ENCODE data around the gene INPP4B.

The INPP4B gene

DNA sequence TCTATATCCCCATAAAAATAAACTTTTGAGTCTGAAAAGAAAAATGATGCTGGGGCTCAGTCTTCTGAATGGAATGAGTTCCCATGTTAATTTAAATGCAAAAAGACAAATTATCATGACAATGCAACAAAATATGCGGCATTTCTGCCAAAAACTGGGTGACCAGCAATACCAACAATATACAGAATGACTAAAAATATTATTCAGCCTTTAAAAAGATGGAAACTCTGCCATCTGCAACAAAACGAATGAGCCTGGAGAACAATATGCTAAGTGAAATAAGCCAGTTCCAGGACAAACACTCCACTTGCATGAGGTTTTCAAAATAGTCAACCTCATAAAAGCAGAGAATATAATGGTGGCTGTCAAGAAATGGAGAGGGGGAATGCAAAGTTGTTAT lies 651.2 kb downstream of the INPP4B start:
- no peak for DNase-seq

DNA sequence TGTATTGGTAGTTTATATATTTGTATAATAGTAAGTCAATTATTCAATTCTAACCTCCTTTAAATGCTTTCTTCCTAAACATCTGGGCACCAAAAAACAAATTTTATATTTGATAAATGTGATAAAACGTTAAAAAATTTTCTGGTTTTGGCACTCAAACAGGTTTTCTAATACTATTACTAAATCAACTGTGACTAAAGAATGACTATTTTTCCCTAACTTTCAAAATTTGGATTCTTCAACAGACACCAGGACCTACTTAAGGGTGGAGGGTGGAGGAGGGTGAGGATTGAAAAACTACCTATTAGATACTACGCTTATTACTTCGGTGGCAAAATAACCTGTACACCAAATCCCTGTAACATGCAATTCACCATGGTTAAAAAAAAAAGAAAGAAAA lies 654.2 kb downstream of the INPP4B start:
- DNase-seq = no peak

DNA sequence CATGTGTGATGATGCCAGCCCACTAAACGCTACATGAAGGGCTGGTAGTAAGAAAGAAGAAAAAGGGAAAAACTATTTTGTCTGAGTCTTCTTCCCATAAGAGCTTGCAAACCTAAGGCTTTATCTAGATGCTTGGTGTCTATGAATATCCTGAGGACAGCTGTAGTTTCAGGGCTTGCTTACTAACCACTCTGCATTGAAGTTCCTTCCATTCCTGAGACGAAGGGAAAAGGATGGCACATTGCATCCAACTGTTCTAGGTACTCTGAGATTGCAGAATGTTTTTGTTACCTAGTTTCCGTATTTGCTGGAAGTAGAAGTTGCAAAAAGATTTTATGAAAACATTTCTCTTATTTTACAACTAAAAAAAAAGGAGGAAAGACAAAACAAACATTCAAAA lies 665.1 kb downstream of the INPP4B start:
- DNase-seq = no peak

- DNase-seq = no peak
Observed at GRCh38 chr4:142169216-142169615, 676.9 kb downstream of the INPP4B start.

DNA sequence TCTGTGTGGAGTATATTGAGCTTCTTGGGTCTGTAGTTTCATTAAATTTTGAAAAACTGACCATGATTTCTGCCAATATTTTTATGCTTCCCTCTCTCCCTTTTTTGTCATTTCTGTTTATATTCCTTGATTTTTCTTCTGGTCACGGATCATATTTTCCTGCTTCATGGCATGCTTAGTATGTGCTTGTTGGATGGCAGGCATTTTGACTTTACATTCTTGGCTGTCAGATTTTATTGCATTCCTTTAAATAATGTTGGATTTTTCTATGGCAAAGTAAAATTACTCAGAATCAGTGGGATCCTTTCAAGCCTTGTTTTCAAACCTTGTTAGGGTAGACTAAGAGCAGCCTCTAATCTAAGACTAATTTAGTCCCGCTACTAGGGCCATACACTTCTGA lies 677.9 kb downstream of the INPP4B start:
- DNase-seq = no peak

- no peak for DNase-seq
Observed at GRCh38 chr4:142164767-142165500, 681.2 kb downstream of the INPP4B start.

DNA sequence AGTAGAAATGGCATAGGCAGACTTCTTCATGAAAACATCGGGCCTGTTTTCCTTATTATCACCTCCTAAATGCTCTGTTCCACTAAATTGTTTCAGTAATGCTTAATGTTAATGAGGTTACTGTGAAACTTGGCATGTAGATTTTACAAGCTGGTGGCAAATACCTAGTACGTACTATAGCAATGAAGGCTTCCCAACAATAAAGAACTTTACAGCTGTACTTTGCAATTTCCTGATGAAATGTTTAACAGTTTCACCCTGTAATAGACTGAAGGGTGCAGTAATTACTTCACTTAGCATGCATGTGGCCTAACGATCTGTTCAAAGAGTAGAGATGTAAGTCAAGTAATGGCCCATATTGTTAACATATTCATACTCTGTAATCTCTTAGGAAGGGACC lies 685.0 kb downstream of the INPP4B start:
- no peak for DNase-seq

GRCh38 chr4:142160509-142160908 lies 685.6 kb downstream of the INPP4B start:
- no peak for DNase-seq

- DNase-seq = no peak
Observed at GRCh38 chr4:142158980-142159379, 687.1 kb downstream of the INPP4B start.

- no peak for DNase-seq
Observed at GRCh38 chr4:142156256-142156655, 689.8 kb downstream of the INPP4B start.

DNA sequence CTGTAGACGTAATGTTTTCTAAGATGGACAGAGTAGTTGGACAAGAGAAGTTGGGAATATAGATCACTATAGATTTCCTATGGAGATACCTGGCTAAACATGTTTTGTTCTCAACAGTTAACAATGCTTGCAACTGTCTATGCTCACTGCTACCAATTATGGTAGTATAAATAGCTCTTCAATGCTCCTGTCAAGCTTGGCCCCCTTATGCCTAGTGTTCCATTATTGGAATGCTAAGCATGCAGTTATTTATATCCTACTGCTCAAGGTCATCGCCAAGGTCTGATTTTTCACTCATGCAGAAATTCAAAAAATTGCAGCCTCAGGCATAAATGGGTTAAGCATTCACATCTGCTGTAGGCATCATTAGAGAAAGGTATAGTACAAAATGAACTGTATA lies 690.8 kb downstream of the INPP4B start:
- no peak for DNase-seq

GRCh38 chr4:142150483-142150882 lies 695.6 kb downstream of the INPP4B start:
- DNase-seq = no peak

- no peak for DNase-seq
Observed at GRCh38 chr4:142144813-142145212, 701.3 kb downstream of the INPP4B start.

DNA sequence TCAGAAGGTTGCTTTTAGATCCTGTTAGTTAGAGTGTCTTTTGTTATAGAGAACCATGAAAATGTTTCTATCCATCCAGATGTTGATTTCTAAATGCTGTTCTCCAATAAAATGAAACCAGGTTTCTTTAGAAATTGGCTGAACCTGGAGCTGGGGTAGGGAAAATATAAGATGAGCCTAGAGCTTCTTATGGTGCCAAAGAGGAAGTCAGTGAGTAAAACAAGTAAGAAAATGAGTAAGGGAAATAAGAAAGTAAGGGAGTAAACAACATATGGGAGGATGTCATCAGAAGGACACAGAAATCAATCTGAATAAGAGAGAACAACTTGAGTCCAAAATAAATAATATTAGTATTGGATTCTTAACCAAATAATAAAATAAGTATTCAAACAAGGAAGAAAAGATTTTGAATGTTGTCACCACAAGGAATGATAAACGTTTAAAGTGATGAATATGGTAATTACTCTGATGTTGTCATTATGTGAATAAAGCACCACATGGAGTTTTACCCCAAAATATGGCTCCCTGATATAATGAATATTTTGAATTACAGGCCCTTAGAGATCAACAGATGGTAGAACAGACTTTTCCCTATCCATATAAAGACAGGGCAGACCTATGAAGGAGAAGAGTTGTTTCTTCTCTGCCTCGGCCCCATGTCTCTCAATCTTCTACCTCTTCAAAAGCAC lies 703.6 kb downstream of the INPP4B start:
- no peak for DNase-seq

- DNase-seq = no peak
Observed at GRCh38 chr4:142141224-142141623, 704.9 kb downstream of the INPP4B start.

DNA sequence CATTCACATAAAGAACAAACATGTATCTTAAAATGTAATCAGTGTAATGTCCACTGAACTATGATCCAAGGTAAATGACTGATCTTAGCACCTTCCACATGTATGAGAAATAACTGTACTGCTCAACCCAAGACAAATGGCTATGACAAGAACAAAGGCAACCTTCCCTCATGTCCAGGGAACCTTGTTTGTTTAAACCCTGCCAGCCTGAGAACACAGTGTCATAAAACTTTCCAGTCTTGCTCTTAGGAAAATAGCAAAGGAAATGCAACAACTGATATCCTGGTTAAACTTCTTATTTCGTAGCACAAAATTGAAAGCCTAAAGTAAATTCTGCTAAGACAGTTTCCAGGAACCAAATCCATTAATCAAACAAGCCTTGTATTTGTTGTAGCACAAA lies 715.4 kb downstream of the INPP4B start:
- DNase-seq = no peak

- no peak for DNase-seq
Observed at GRCh38 chr4:142129931-142130330, 716.2 kb downstream of the INPP4B start.

DNA sequence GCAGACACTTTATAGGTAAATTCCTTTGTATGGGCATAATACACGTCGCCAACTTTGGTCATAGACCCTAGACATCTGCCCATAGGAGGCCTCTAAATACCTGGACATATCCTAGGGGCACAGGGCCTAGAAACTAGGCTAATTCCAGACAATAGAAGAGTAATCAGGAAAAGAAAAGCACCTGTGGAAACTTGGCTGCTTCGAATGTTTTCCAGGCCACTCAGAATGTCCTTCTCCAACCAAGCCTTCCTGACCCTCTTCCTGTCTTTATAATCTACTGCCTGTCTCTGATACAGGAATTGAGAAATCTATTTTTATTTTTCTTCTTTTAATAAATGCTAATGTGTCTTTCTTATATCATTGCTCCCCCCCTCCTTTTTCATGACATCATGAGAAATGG lies 716.6 kb downstream of the INPP4B start:
- DNase-seq = no peak

GRCh38 chr4:142128529-142128928 lies 717.6 kb downstream of the INPP4B start:
- DNase-seq = no peak

DNA sequence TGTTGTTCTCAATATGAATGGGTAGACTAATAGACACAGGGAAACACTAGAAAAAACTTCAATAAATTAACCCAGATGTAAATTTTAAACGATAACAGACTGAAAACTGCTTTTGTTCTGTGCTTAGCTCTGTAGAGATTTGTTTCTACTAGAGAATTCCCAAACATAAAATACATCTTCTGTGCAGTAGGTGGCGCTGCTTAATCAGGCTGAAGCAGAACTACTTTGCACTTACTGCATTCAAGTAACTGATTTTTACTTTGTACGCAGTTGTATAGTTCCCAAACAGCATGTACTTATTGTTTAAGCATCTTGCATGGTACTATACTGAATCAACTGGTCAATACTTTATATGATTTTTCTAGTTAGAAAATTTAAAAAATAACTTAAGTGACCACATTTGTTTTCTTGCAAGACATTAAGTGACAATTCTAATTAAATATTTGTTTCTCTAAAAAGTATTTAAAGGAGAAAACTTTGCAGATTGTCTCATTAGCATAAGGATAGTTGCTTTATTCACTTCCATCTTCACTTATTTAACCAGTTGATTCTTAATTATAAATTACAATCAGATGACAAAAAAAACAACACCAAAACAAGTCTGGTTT lies 719.1 kb downstream of the INPP4B start:
- DNase-seq = peak; percentile 2 to 55

DNA sequence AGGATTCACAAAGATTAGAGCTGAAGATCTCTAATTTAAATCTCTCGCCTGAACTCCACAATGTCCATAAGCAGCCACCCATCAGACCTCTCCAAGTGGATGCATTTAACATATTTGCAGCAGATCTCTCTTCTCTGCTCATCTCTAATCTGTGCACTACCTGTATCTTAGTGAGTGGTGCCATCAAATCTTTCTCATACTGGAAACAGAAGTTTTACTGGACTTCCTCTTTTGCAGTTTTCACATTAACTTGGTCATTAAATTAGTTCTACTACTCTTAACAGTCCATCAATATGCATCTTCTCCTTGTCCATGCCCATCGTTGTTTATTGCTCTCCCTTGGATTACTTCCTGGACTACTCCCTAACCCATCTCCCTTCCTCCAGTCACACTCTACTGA lies 721.2 kb downstream of the INPP4B start:
- DNase-seq = no peak

DNA sequence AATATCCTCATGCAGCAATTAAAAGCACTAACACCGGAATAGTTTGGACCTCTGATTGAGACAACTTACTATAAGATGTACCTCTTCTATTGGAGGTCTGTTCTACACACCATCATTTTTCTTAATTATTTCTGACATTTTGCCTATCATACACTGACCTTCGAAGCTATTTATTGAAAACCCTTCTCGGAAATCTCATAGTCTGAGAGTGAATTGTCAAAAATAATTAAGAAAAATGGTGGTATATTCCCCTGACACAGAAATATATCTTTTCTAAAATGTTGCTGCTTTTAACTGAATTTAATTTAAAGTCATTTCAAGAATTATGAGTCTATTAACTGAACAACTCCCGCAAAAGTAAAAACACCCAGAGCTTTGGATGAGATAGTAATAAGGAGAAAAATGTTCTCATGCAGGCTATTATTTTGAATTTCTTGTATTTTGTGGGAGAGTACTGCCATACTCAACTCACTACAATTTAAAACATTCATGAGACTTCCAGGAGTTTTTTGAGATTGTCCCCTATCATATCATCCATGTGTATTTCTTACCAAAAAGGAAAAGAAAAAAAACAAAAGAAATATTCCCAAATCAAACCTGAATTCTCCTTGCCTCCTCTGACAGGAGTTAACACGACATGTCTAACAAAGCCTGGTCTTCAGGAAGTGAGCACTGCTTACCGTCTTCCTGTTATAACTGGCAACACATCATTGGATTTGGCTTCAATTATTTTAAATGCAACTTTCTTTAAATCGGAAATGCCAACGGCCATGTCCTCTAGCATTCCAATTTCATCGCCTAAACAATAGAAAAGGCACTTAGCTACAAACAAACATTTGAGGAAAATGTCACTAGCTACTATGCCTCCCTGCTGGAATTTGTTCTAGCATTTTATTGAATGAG lies 724.4 kb downstream of the INPP4B start:
- DNase-seq = no peak

GRCh38 chr4:142120921-142121320 lies 725.2 kb downstream of the INPP4B start:
- no peak for DNase-seq
